Epidermal melanocyte (primary cell): ENCODE measurements around the gene DHX57.
"Not testable (repeated sequence)": the region's sequence is repeated elsewhere in the genome, so short reads cannot be mapped to it uniquely, and the experiment has no call there.

ENCODE experiments used
- DNase-seq: peaks from one replicate; pipeline ENCODE4 v3.0.0; 2011; ENCODE audit warnings: low spot score; ENCODE audit not compliant: insufficient read length

DHX57 gene

GRCh38 chr2:38863061-38863695 lies 12.6 kb downstream of the DHX57 start:
- no peak for DNase-seq

- DNase-seq: no peak
Measured at GRCh38 chr2:38862476-38862875, 13.3 kb downstream of the DHX57 start.

GRCh38 chr2:38856165-38856564 lies 19.6 kb downstream of the DHX57 start:
- DNase-seq: no peak

GRCh38 chr2:38850045-38850444 lies 25.7 kb downstream of the DHX57 start:
- DNase-seq: no peak

- no peak for DNase-seq
Measured at GRCh38 chr2:38836791-38837190, 38.9 kb downstream of the DHX57 start.

GRCh38 chr2:38835990-38836389 lies 39.7 kb downstream of the DHX57 start:
- no peak for DNase-seq

GRCh38 chr2:38835015-38835601 lies 40.6 kb downstream of the DHX57 start:
- no peak for DNase-seq

GRCh38 chr2:38830526-38831159 lies 45.1 kb downstream of the DHX57 start:
- no peak for DNase-seq

GRCh38 chr2:38829971-38830370 lies 45.8 kb downstream of the DHX57 start:
- no peak for DNase-seq

- DNase-seq: no peak
Measured at GRCh38 chr2:38828460-38828859, 47.3 kb downstream of the DHX57 start.

- not testable (repeated sequence) for DNase-seq
Measured at GRCh38 chr2:38827539-38828145, 48.1 kb downstream of the DHX57 start.

- no peak for DNase-seq
Measured at GRCh38 chr2:38825956-38826355, 49.8 kb downstream of the DHX57 start.

- no peak for DNase-seq
Measured at GRCh38 chr2:38824906-38825305, 50.8 kb downstream of the DHX57 start.

GRCh38 chr2:38823386-38823785 lies 52.3 kb downstream of the DHX57 start:
- DNase-seq: no peak

GRCh38 chr2:38818565-38818964 lies 57.2 kb downstream of the DHX57 start:
- no peak for DNase-seq

GRCh38 chr2:38815936-38816335 lies 59.8 kb downstream of the DHX57 start:
- no peak for DNase-seq

GRCh38 chr2:38810488-38810887 lies 65.2 kb downstream of the DHX57 start:
- DNase-seq: no peak

GRCh38 chr2:38808677-38809076 lies 67.1 kb downstream of the DHX57 start:
- DNase-seq: no peak

- DNase-seq: no peak
Measured at GRCh38 chr2:38806733-38807059, 69.0 kb downstream of the DHX57 start.

GRCh38 chr2:38806015-38806732 lies 69.6 kb downstream of the DHX57 start:
- no peak for DNase-seq

- DNase-seq: no peak
Measured at GRCh38 chr2:38797953-38798352, 77.8 kb downstream of the DHX57 start.

GRCh38 chr2:38797250-38797676 lies 78.5 kb downstream of the DHX57 start:
- DNase-seq: no peak
